NCI-H345 (cell line): Measurements from ENCODE around the gene MIOS.
"Not testable (repeated sequence)": the region's sequence is repeated elsewhere in the genome, so short reads cannot be mapped to it uniquely, and the experiment has no call there.

Source experiments
- DNase-seq: peaks from one replicate; lab custom pipeline; 2025; lab: John Stamatoyannopoulos, UW

MIOS gene

GRCh38 chr7:7647495-7648036 lies 80.9 kb downstream of the MIOS start:
- DNase-seq, result no peak

GRCh38 chr7:7650682-7651206 lies 84.1 kb downstream of the MIOS start:
- DNase-seq, result no peak

- DNase-seq, result no peak
Measured at GRCh38 chr7:7651479-7651878, 84.8 kb downstream of the MIOS start.

GRCh38 chr7:7652798-7653540 lies 86.3 kb downstream of the MIOS start:
- DNase-seq, result no peak

- no peak for DNase-seq
Measured at GRCh38 chr7:7653593-7654187, 87.0 kb downstream of the MIOS start.

- DNase-seq, result no peak
Measured at GRCh38 chr7:7654964-7655715, 88.5 kb downstream of the MIOS start.

GRCh38 chr7:7656459-7656858 lies 89.8 kb downstream of the MIOS start:
- not testable (repeated sequence) for DNase-seq
